GM12878 (cell line): ENCODE measurements around the gene DMD. TPM values are rescaled to one million over a fixed set of nuclear protein-coding genes. Genes with fewer than 3 reads are reported as not detected.

Experiments used
- ATAC-seq: fragments of 200-7000 bp; cut with Tn5 transposase; 3 replicates; pipeline ENCODE4 v1.9.1; 2020; ENCODE audit warnings: mild to moderate bottlenecking, moderate library complexity
- BruUV-seq: library from RNA; stranded (reverse); fragments of 400-500 nt; replicated peaks from 2 replicates; lab custom pipeline; 2021; lab: Mats Ljungman, UMichigan
- CTCF ChIA-PET: fragments of 300-600 bp; sonication (Branson Sonifier 250); formaldehyde crosslinking; extraction: SDS; loops from one replicate; lab custom pipeline; 2021; ENCODE audit warnings: inconsistent platforms; lab: Yijun Ruan, JAX
- POLR2A ChIA-PET: fragments of 350-600 bp; formaldehyde crosslinking; extraction: SDS; loops from one replicate; lab custom pipeline; 2021; ENCODE audit warnings: inconsistent platforms; lab: Charles Lee
- RAD21 ChIA-PET: fragments of 300-600 bp; sonication (Branson Sonifier 250); formaldehyde crosslinking; loops from one replicate; lab custom pipeline; 2023; ENCODE audit warnings: antibody characterized with exemption; ENCODE audit not compliant: unreplicated experiment; lab: Charles Lee
- SMC1A ChIA-PET: fragments of 300-600 bp; sonication (Branson Sonifier 250); formaldehyde crosslinking; loops from one replicate; lab custom pipeline; 2023; ENCODE audit not compliant: unreplicated experiment, uncharacterized antibody; lab: Charles Lee
- DNase-seq: peaks from one replicate; pipeline ENCODE4 v3.0.0-alpha.2; 2011; ENCODE audit warnings: low read depth, low spot score
- FAIRE-seq: peaks from 3 replicates; lab custom pipeline; 2011; peaks lifted over from hg19 to GRCh38; lab: Jason Lieb, UNC
- H2AFZ ChIP-seq: 2 replicates; pipeline ENCODE4 v1.6.0; 2011; ENCODE audit warnings: low read depth, low read length, control low read depth; ENCODE audit not compliant: control insufficient read depth
- H3K27ac ChIP-seq: 2 replicates; pipeline ENCODE4 v1.5.1; 2011; ENCODE audit warnings: control low read depth; ENCODE audit not compliant: control insufficient read depth, insufficient read depth
- H3K27me3 ChIP-seq, 2 experiments: replicated peaks in 1 of 2; 2 replicates each; pipeline versions ENCODE4 v1.6.0 to v1.6.1; 2011; ENCODE audit warnings: low read length in 1 of 2; ENCODE audit not compliant: control insufficient read depth in 2 of 2, insufficient read depth in 2 of 2
- H3K36me3 ChIP-seq, 2 experiments: 2 replicates each; pipeline ENCODE4 v1.5.1; 2011; ENCODE audit warnings: low read length in 1 of 2; ENCODE audit not compliant: control insufficient read depth in 2 of 2, insufficient read depth in 2 of 2
- H3K4me1 ChIP-seq: 2 replicates; pipeline ENCODE4 v1.6.1; 2011; ENCODE audit warnings: mild to moderate bottlenecking, low read length, moderate library complexity, mixed read lengths; ENCODE audit not compliant: control insufficient read depth, insufficient read depth
- H3K4me2 ChIP-seq: 2 replicates; pipeline ENCODE4 v1.6.0; 2011; ENCODE audit warnings: control low read depth; ENCODE audit not compliant: control insufficient read depth, insufficient read depth
- H3K4me3 ChIP-seq: fragments of 200-600 bp; sonication (generic); 2 replicates; pipeline ENCODE4 v1.5.1; 2016
- H3K79me2 ChIP-seq: 2 replicates; pipeline ENCODE4 v1.6.0; 2011; ENCODE audit warnings: low read length; ENCODE audit not compliant: control insufficient read depth, insufficient read depth
- H3K9ac ChIP-seq: 2 replicates; pipeline ENCODE4 v1.8.0; 2011; ENCODE audit warnings: low read length, control low read depth, mixed read lengths; ENCODE audit not compliant: control insufficient read depth, insufficient read depth
- H3K9me3 ChIP-seq: replicated peaks from 3 replicates; pipeline ENCODE4 v1.5.1; 2011; ENCODE audit warnings: mild to moderate bottlenecking, low read length; ENCODE audit not compliant: control insufficient read depth, insufficient read depth
- H4K20me1 ChIP-seq: 2 replicates; pipeline ENCODE4 v1.6.0; 2011; ENCODE audit not compliant: control insufficient read depth, insufficient read depth
- BCL11A ChIP-seq: IDR thresholded peaks from 2 replicates; pipeline ENCODE4 v1.6.1; 2011; ENCODE audit warnings: low read depth, low read length
- CHD1 ChIP-seq: IDR thresholded peaks from 2 replicates; pipeline ENCODE4 v1.6.1; 2012; ENCODE audit warnings: low read depth, low read length, improper control_type of control experiment
- DPF2 ChIP-seq: fragments of 450-650 bp; IDR thresholded peaks from 2 replicates; pipeline ENCODE4 v1.6.1; 2017; ENCODE audit warnings: mild to moderate bottlenecking
- EED ChIP-seq: sonication (generic); IDR thresholded peaks from 2 replicates; pipeline ENCODE4 v1.6.1; 2016; ENCODE audit warnings: antibody characterized with exemption, low read depth
- ETV6 ChIP-seq, 2 experiments: fragments of 450-650 bp in 1 of 2; IDR thresholded peaks in 1 of 2; conservative IDR thresholded peaks in 1 of 2; 2 replicates each; pipeline ENCODE4 v1.6.1; 2014; ENCODE audit warnings: antibody characterized with exemption in 1 of 2, borderline replicate concordance in 1 of 2, low read depth in 1 of 2, mild to moderate bottlenecking in 1 of 2, moderate library complexity in 1 of 2
- FOXM1 ChIP-seq: IDR thresholded peaks from 2 replicates; pipeline ENCODE4 v1.6.1; 2012; ENCODE audit warnings: low read depth, mild to moderate bottlenecking, inconsistent platforms, low read length, moderate library complexity
- MYB ChIP-seq: fragments of 150-350 bp; IDR thresholded peaks from 2 replicates; pipeline ENCODE4 v1.6.1; 2014; ENCODE audit warnings: mild to moderate bottlenecking, low read depth, low read length, borderline replicate concordance
- MYC ChIP-seq: IDR thresholded peaks from 2 replicates; pipeline ENCODE4 v1.6.1; 2011; ENCODE audit warnings: mild to moderate bottlenecking, low read length, moderate library complexity, inconsistent platforms; ENCODE audit not compliant: insufficient read depth, insufficient replicate concordance, insufficient read length, severe bottlenecking
- NBN ChIP-seq: fragments of 450-650 bp; IDR thresholded peaks from 2 replicates; pipeline ENCODE4 v1.6.1; 2016
- POLR2AphosphoS5 ChIP-seq: IDR thresholded peaks from 2 replicates; pipeline ENCODE4 v1.6.1; 2011; ENCODE audit warnings: mild to moderate bottlenecking, low read length, inconsistent platforms
- RAD51 ChIP-seq: fragments of 450-650 bp; IDR thresholded peaks from 2 replicates; pipeline ENCODE4 v1.6.1; 2016; ENCODE audit warnings: moderate library complexity, mild to moderate bottlenecking, inconsistent platforms
- RBBP5 ChIP-seq: fragments of 200-600 bp; sonication (generic); conservative IDR thresholded peaks from 2 replicates; pipeline ENCODE4 v1.6.1; 2016
- RCOR1 ChIP-seq: conservative IDR thresholded peaks from 2 replicates; pipeline ENCODE4 v1.6.1; 2012; ENCODE audit warnings: low read depth, low read length, improper control_type of control experiment
- SMAD5 ChIP-seq: IDR thresholded peaks from 2 replicates; pipeline ENCODE4 v1.6.1; 2016; ENCODE audit warnings: antibody characterized with exemption, low read depth
- SP1 ChIP-seq: IDR thresholded peaks from one replicate; pipeline ENCODE4 v1.6.1; 2011; ENCODE audit warnings: low read depth, low read length
- TCF7 ChIP-seq: IDR thresholded peaks from 2 replicates; pipeline ENCODE4 v1.6.1; 2014; ENCODE audit warnings: antibody characterized with exemption, borderline replicate concordance
- ZNF384 ChIP-seq: IDR thresholded peaks from 2 replicates; pipeline ENCODE4 v1.6.1; 2012; ENCODE audit warnings: low read depth, mild to moderate bottlenecking, low read length, improper control_type of control experiment, borderline replicate concordance
- ZSCAN29 ChIP-seq: fragments of 450-650 bp; IDR thresholded peaks from 2 replicates; pipeline ENCODE4 v1.6.1; 2017; ENCODE audit warnings: mild to moderate bottlenecking, moderate library complexity
- WGBS: methylation state at CpG from one replicate; pipeline ENCODE4 v1.1.6; 2016; ENCODE audit warnings: low lambda C conversion rate; ENCODE audit not compliant: insufficient replicate concordance, insufficient coverage; ENCODE audit errors: missing lambda C conversion rate; 5-methylcytosine and 5-hydroxymethylcytosine counted together
- in situ Hi-C: fragments of 300-500 bp; cut with MboI; formaldehyde crosslinking; loops from 9 replicates; pipeline ENCODE4 v1.14.3; 2018; ENCODE audit warnings: mixed read lengths
- intact Hi-C: fragments of 100-400 bp; cut with micrococcal nuclease; formaldehyde crosslinking; loops from one replicate; pipeline ENCODE4 v1.14.2; 2022; ENCODE audit not compliant: unreplicated experiment
- polyA plus RNA-seq, 11 experiments: library from polyadenylated mRNA; depleted of rRNA in 4 of 11; unstranded in 6 of 11; stranded (reverse) in 5 of 11; fragments of >200 nt; fragmentation: Nextera tagmentation in 4 of 11; fragmentation: Illumina TruSeq in 1 of 11; extraction: Ambion mirVana in 4 of 11; extraction: Trizol in 1 of 11; gene quantifications; 1 replicate in 1 of 11; 2 replicates in 10 of 11; pipeline versions ENCODE4 v1.2.1 to v1.2.3, GENCODE V29; 2011 to 2016; ENCODE audit warnings: inconsistent platforms in 2 of 11, missing spikeins in 2 of 11, low read depth in 1 of 11
- total RNA-seq, 4 experiments: library from RNA; depleted of rRNA in 3 of 4; stranded (reverse); fragments of >200 nt in 3 of 4; fragmentation: Illumina TruSeq in 1 of 4; extraction: Trizol in 1 of 4; gene quantifications; 2 replicates each; pipeline versions ENCODE4 v1.2.1 to v1.2.3, GENCODE V29; 2013 to 2021
- TF ChIP-seq, protein P1 (sequence below): fragments of 450-650 bp; IDR thresholded peaks from 2 replicates; pipeline ENCODE4 v1.6.1; 2017; ENCODE audit warnings: borderline replicate concordance
- TF ChIP-seq, protein P2 (sequence below): fragments of 450-650 bp; IDR thresholded peaks from 2 replicates; pipeline ENCODE4 v1.6.1; 2017; ENCODE audit warnings: mild to moderate bottlenecking, moderate library complexity

DMD gene
- total and polyA plus RNA-seq, 10 of the 15 experiments (the other 5 are each of a cell fraction or from before 2014, with no cell fraction given): 1.4 to 24.3 (median 4.3) TPM

DNA sequence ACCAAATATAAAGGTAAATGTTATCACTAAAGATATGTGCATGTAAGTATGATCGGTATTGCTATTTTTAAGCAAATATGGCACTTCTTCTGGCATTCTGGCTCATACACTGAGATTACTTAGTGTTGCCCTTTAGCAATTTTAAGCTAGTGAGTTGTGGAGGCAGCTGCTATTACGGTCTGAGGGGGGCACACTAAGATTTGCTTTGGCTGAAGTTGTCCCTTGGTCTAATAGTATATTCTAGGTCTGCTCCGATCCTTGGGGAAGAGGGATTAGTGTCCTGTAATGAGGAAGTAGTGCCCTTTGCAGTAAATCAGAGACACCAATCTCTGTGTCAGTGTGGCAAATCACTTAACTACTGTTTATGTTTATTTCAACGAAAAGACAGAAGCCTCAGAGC is 1943.0 kb downstream of the DMD start:
- Histone ChIP-seq H3K4me1 (no peaks in the 10 kb centered on the region), H2AFZ (no peak overlapping the region), H3K4me2 (no peak overlapping the region), H3K27me3 (0 out of 4 replicates have a peak, but pooled peaks cover 0 to 2% of the 10 kb centered on the region in 2 experiments), H3K4me3 (no peak overlapping the region), H3K9me3 (no peaks in the 10 kb centered on the region), H4K20me1 (no peaks in the 10 kb centered on the region), H3K79me2 (no peaks in the 10 kb centered on the region; the same call in 1 of the 2 replicates), H3K36me3 (no peaks in the 10 kb centered on the region), H3K9ac (no peak overlapping the region), H3K27ac (no peak overlapping the region)
- intact Hi-C loops: no loop called here
- no TSS peak for BruUV-seq
- FAIRE-seq (no peak), DNase-seq (no peak), ATAC-seq (no peak)
- ChIA-PET CTCF (interaction anchor here (1.4 kb wide), 1 partner anchor 229 kb away, joined by 3 read pairs; no protein-coding TSS in a partner anchor), RAD21 (no interaction called here), POLR2A (no interaction called here), SMC1A (interaction anchor here (0.8 to 1.6 kb wide), 4 partner anchors 13 to 231 kb away, joined by 3 to 4 read pairs (median 3); no protein-coding TSS in a partner anchor)
- TF ChIP-seq SP1 (no peak), RBBP5 (no peak), RAD51 (no peak), RCOR1 (no peak), TCF7 (no peak), MYC (no peak), ETV6 (conservative IDR thresholded peaks at IDR 0.05 in 1 of 2, IDR thresholded peaks at IDR 0.05 in 1 of 2; ENCODE audit: borderline replicate concordance in 1 of 2, low read depth in 1 of 2) (no peak), POLR2AphosphoS5 (no peak), MYB (no peak), BCL11A (no peak), DPF2 (no peak), FOXM1 (no peak), NBN (no peak), EED (no peak), CHD1 (no peak), ZSCAN29 (no peak), ZNF384 (no peak), SMAD5 (no peak)
- TF ChIP-seq, protein P1, sequence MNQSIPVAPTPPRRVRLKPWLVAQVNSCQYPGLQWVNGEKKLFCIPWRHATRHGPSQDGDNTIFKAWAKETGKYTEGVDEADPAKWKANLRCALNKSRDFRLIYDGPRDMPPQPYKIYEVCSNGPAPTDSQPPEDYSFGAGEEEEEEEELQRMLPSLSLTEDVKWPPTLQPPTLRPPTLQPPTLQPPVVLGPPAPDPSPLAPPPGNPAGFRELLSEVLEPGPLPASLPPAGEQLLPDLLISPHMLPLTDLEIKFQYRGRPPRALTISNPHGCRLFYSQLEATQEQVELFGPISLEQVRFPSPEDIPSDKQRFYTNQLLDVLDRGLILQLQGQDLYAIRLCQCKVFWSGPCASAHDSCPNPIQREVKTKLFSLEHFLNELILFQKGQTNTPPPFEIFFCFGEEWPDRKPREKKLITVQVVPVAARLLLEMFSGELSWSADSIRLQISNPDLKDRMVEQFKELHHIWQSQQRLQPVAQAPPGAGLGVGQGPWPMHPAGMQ: no peak
- TF ChIP-seq, protein P2, sequence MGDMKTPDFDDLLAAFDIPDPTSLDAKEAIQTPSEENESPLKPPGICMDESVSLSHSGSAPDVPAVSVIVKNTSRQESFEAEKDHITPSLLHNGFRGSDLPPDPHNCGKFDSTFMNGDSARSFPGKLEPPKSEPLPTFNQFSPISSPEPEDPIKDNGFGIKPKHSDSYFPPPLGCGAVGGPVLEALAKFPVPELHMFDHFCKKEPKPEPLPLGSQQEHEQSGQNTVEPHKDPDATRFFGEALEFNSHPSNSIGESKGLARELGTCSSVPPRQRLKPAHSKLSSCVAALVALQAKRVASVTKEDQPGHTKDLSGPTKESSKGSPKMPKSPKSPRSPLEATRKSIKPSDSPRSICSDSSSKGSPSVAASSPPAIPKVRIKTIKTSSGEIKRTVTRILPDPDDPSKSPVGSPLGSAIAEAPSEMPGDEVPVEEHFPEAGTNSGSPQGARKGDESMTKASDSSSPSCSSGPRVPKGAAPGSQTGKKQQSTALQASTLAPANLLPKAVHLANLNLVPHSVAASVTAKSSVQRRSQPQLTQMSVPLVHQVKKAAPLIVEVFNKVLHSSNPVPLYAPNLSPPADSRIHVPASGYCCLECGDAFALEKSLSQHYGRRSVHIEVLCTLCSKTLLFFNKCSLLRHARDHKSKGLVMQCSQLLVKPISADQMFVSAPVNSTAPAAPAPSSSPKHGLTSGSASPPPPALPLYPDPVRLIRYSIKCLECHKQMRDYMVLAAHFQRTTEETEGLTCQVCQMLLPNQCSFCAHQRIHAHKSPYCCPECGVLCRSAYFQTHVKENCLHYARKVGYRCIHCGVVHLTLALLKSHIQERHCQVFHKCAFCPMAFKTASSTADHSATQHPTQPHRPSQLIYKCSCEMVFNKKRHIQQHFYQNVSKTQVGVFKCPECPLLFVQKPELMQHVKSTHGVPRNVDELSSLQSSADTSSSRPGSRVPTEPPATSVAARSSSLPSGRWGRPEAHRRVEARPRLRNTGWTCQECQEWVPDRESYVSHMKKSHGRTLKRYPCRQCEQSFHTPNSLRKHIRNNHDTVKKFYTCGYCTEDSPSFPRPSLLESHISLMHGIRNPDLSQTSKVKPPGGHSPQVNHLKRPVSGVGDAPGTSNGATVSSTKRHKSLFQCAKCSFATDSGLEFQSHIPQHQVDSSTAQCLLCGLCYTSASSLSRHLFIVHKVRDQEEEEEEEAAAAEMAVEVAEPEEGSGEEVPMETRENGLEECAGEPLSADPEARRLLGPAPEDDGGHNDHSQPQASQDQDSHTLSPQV: no peak
- WGBS: 32% methylated on average over 4 of the region's 4 CpGs
- in situ Hi-C loops: no loop called here
